Limb (tissue), 2 donors: ENCODE measurements around the gene ACP6.
"Not testable (repeated sequence)": the region's sequence is repeated elsewhere in the genome, so short reads cannot be mapped to it uniquely, and the experiment has no call there.

Source experiments
- DNase-seq, 2 donors: peaks; one replicate each; pipeline ENCODE4 v3.0.0-alpha.2; 2016; ENCODE audit errors: extremely low spot score in 2 of 2

ACP6 gene

GRCh38 chr1:147622731-147623130 is 47.6 kb downstream of the ACP6 start:
- no peak for DNase-seq

GRCh38 chr1:147620543-147620942 is 49.8 kb downstream of the ACP6 start:
- DNase-seq = no peak

- no peak for DNase-seq
Observed at GRCh38 chr1:147619741-147620140, 50.6 kb downstream of the ACP6 start.

GRCh38 chr1:147618771-147619170 is 51.6 kb downstream of the ACP6 start:
- no peak for DNase-seq

DNA sequence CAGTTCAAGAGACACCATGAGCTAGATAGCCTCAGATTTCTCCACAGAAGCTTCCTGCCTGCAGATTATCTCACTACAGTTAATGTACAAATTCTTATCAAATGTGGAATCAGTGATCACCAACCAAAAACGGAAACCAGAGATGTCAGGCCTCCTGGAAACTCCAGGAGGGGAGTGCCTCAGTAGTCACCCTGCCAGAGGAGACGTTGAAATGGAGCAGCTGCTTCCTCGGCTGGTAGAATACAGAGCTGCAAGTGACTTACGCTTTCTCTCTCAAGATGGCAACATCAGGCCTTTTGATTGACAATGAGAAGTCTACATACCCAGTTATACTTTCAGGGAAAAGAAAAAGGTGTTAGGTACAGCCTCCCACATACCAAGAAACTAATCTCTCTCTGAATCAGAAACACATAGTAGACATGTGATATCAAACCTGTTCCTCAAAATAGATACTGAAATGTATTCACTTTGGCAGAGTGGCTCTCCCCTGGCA is 52.2 kb downstream of the ACP6 start:
- DNase-seq = no peak

DNA sequence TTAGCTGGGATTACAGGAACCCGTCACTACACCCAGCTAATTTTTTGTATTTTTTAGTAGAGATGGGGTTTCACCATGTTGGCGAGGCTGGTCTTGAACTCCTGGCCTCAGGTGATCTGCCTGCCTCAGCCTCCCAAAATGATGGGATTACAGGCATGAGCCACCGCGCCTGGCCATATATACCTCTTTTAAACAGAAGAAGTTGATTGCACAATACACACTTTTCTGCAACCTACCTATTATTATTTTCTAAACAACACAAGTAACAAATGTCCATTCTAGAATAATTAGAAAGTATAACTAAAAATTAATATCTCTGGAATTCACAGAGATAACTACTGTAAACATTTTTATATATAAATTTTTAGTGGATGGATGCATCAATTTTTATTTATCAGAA is 55.4 kb downstream of the ACP6 start:
- DNase-seq = not testable (repeated sequence)

DNA sequence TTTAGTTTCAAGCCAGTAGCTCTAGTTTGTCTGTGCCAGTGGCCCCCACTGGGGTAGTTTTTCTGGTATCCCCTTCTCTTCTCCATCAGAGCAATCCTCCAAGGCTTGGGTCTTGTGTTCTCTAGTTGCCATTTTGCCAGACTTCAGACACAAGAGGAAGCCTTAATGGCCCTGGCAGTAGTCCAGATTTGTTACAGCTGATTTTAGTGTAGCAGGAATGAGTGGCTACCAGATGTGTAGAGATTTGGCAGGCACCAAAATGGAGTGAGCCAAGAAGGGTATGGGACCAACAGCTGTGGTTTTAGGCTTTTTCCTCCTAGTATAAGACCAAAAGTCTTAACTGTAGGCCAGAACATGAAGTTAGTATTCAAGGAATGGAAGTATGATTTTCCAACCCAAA is 56.8 kb downstream of the ACP6 start:
- DNase-seq = peak in 1 of 2 donors; percentile 42

DNA sequence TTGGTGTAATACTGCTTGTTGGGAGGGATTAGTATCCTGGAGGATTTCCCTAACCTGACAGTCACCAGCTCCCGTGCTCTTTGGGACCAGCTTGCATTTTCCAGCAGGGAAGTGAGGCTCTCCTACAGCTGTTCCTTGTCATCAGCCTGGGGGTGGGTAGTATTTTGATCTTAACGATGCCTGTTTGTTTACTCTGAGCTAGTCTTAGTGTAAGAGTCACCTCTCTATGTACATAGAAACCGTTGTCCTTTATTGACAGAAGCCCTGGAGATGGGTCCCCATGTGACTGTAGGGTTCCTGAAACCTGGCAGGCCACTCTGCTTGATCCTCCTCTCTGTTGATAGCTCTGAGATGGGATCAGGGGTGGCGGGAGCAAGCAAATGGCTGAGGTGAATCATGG is 58.0 kb downstream of the ACP6 start:
- DNase-seq = no peak

DNA sequence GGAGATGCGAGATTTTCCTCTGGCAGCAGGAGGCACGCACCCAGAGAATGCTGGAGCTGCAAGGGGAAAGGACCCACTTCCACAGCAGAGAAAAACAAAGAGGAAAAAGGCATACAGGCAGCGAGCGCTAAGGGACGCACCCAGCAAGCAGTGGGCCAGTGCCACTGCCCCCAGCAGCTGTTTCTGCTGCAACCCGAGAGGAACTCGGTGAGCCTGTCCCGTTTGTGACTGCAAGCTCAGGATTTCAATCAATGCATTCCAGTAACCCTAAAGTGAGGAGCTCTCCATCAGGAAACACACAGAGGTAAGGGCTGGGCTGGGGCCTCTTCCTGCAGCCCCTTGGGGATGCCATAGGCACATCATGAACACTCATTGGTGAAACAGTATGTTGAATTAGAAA is 58.7 kb downstream of the ACP6 start:
- DNase-seq = no peak

- no peak for DNase-seq
Observed at GRCh38 chr1:147611021-147611426, 59.3 kb downstream of the ACP6 start.

DNA sequence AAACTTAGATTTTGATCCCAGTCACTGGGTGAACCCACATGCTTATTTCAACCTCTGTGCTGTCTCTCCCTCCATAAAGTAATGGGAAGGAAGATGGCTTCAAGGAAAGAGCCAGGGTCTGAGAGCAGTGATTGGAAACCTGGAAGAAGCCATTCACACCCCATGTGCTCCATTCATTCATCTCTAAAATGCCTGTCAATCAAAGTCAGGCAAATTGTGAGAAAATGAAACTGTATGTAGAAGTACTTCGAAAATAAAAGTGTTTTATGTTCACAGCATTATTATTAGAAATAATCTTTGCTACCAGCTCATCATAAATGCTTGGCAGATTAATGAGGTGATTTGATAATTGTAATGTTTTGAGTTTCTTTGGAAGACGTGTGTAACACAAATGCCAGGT is 61.0 kb downstream of the ACP6 start:
- DNase-seq = no peak

GRCh38 chr1:147608596-147608995 is 61.7 kb downstream of the ACP6 start:
- no peak for DNase-seq

- no peak for DNase-seq
Observed at GRCh38 chr1:147605591-147605990, 64.7 kb downstream of the ACP6 start.

GRCh38 chr1:147603986-147604385 is 66.3 kb downstream of the ACP6 start:
- DNase-seq = no peak

- no peak for DNase-seq
Observed at GRCh38 chr1:147600119-147601111, 69.9 kb downstream of the ACP6 start.

GRCh38 chr1:147599362-147600118 is 70.8 kb downstream of the ACP6 start:
- DNase-seq = peak; percentile 97 to 99

- peak in 1 of 2 donors; percentile 86 for DNase-seq
Observed at GRCh38 chr1:147598621-147599361, 71.5 kb downstream of the ACP6 start.

DNA sequence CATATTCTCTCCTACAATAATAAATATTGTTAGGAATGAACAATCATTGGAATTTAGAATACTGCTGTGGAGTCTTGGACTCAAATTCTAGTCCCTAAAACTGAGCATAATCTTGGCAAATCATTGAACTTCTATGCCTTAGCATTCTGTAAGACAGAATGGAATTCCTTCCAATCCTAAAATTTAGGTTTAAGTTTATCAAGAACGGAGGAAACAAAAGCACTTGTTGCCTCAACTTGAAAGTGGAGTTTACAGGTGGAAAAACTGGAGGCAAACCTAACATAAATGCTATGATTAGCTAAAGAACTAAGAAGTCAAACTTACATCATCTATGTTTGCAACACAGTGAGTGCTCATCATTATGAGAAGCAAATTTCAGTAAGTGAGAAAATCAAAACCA is 73.3 kb downstream of the ACP6 start:
- DNase-seq = no peak
